DND-41 (cell line): ENCODE results near the gene SRPRB.

Source experiments
- ATAC-seq: fragments of 200-7000 bp; cut with Tn5 transposase; 3 replicates; pipeline ENCODE4 v1.9.1; 2021; ENCODE audit warnings: low read depth; ENCODE audit not compliant: insufficient read depth
- DNase-seq: peaks from one replicate; pipeline ENCODE4 v3.0.0-alpha.2; 2020
- H2AFZ ChIP-seq: 2 replicates; pipeline ENCODE4 v1.6.0; 2012; ENCODE audit warnings: low read depth, low read length
- H3K27ac ChIP-seq: 2 replicates; pipeline ENCODE4 v1.5.1; 2012; ENCODE audit warnings: low read length, inconsistent platforms
- H3K27me3 ChIP-seq: fragments of 200-600 bp; sonication (generic); 2 replicates; pipeline ENCODE4 v1.6.0; 2012; ENCODE audit warnings: low read length, mild to moderate bottlenecking, inconsistent platforms; ENCODE audit not compliant: insufficient read depth, poor library complexity
- H3K36me3 ChIP-seq: 2 replicates; pipeline ENCODE4 v1.5.1; 2012; ENCODE audit warnings: low read length, inconsistent platforms; ENCODE audit not compliant: insufficient read depth
- H3K4me1 ChIP-seq: 2 replicates; pipeline ENCODE4 v1.5.1; 2012; ENCODE audit warnings: mild to moderate bottlenecking, low read length; ENCODE audit not compliant: insufficient read depth
- H3K4me2 ChIP-seq: 2 replicates; pipeline ENCODE4 v1.6.0; 2012; ENCODE audit warnings: mild to moderate bottlenecking, moderate library complexity, low read length, inconsistent platforms; ENCODE audit not compliant: insufficient read depth
- H3K4me3 ChIP-seq, 2 experiments: fragments of 200-600 bp in 1 of 2; shearing (Covaris generic) in 1 of 2; 2 replicates each; pipeline ENCODE4 v1.5.1; 2012 to 2016; ENCODE audit warnings: inconsistent platforms in 2 of 2, low read length in 2 of 2, mild to moderate bottlenecking in 2 of 2, low read depth in 1 of 2, moderate library complexity in 1 of 2
- H3K79me2 ChIP-seq: 2 replicates; pipeline ENCODE4 v1.6.0; 2012; ENCODE audit warnings: low read length, inconsistent platforms; ENCODE audit not compliant: insufficient read depth
- H3K9ac ChIP-seq: 2 replicates; pipeline ENCODE4 v1.6.0; 2012; ENCODE audit warnings: low read depth, mild to moderate bottlenecking, inconsistent platforms, low read length, moderate library complexity
- H3K9me3 ChIP-seq: 2 replicates; pipeline ENCODE4 v1.5.1; 2012; ENCODE audit warnings: low read length, moderate library complexity, mild to moderate bottlenecking, inconsistent platforms; ENCODE audit not compliant: insufficient read depth, severe bottlenecking
- H4K20me1 ChIP-seq: 2 replicates; pipeline ENCODE4 v1.6.0; 2012; ENCODE audit warnings: low read length; ENCODE audit not compliant: insufficient read depth
- CTCF ChIP-seq: IDR thresholded peaks from 2 replicates; pipeline ENCODE4 v1.5.1; 2012; ENCODE audit warnings: borderline replicate concordance, low read length, moderate library complexity, mild to moderate bottlenecking; ENCODE audit not compliant: poor library complexity, severe bottlenecking; ENCODE audit errors: extremely low read depth
- EZH2 ChIP-seq: IDR thresholded peaks from 3 replicates; pipeline ENCODE4 v1.6.1; 2012; ENCODE audit warnings: borderline replicate concordance, low read depth, mild to moderate bottlenecking, moderate library complexity, low read length, inconsistent platforms; ENCODE audit not compliant: severe bottlenecking

Gene SRPRB

DNA sequence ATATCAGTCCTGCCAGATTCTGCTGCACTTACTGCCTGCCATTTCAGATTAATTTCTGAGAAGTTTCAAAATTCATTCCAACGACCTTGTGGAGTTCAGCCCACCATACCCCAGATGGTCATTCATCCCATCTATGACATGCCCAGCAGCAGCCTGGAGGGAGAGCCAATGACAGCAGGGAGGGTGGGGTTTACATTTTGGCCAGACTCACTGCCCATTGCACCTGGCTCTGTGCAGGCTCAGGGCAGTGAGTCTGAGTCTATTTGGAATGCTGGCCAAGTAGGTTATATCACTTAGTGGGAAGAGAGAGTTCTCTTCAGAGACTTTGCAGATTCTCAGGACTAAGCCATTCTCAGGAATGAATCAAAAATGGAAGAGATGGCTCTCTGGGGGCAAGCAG is 21.5 kb downstream of the SRPRB start:
- Histone ChIP-seq H3K9me3 (no peaks in the 10 kb centered on the region), H3K79me2 (no peaks in the 10 kb centered on the region), H3K27me3 (no peaks in the 10 kb centered on the region), H3K27ac (no peak overlapping the region), H4K20me1 (0 out of 2 replicates have a peak, but pooled peaks cover 5% of the 10 kb centered on the region), H2AFZ (no peak overlapping the region), H3K9ac (no peak overlapping the region), H3K4me1 (no peaks in the 10 kb centered on the region), H3K4me3 (no peak overlapping the region), H3K4me2 (no peak overlapping the region), H3K36me3 (peaks cover 34% of the 10 kb centered on the region)
- no peak for TF ChIP-seq EZH2
- TF ChIP-seq CTCF, result no peak
- no peak for ATAC-seq
- no peak for DNase-seq

GRCh38 chr3:133827684-133828083 is 22.1 kb downstream of the SRPRB start:
- Histone ChIP-seq H3K27ac (no peak overlapping the region), H3K36me3 (peaks cover 28% of the 10 kb centered on the region), H2AFZ (no peak overlapping the region), H3K4me3 (no peak overlapping the region), H4K20me1 (0 out of 2 replicates have a peak, but pooled peaks cover 5% of the 10 kb centered on the region), H3K4me1 (no peaks in the 10 kb centered on the region), H3K27me3 (no peaks in the 10 kb centered on the region), H3K9me3 (no peaks in the 10 kb centered on the region), H3K4me2 (no peak overlapping the region), H3K79me2 (no peaks in the 10 kb centered on the region), H3K9ac (no peak overlapping the region)
- TF ChIP-seq CTCF, result no peak
- TF ChIP-seq EZH2, result no peak
- DNase-seq (no peak), ATAC-seq (no peak)

- no peak for DNase-seq
- Histone ChIP-seq H2AFZ (no peak overlapping the region), H3K36me3 (peaks cover 18% of the 10 kb centered on the region), H4K20me1 (0 out of 2 replicates have a peak, but pooled peaks cover 5% of the 10 kb centered on the region), H3K9ac (no peak overlapping the region), H3K4me1 (no peaks in the 10 kb centered on the region), H3K79me2 (no peaks in the 10 kb centered on the region), H3K9me3 (no peaks in the 10 kb centered on the region), H3K4me2 (no peak overlapping the region), H3K27me3 (no peaks in the 10 kb centered on the region), H3K27ac (no peak overlapping the region), H3K4me3 (no peak overlapping the region)
- no peak for ATAC-seq
- TF ChIP-seq CTCF, result no peak
- no peak for TF ChIP-seq EZH2
Observed at GRCh38 chr3:133828576-133829309, 23.1 kb downstream of the SRPRB start.

DNA sequence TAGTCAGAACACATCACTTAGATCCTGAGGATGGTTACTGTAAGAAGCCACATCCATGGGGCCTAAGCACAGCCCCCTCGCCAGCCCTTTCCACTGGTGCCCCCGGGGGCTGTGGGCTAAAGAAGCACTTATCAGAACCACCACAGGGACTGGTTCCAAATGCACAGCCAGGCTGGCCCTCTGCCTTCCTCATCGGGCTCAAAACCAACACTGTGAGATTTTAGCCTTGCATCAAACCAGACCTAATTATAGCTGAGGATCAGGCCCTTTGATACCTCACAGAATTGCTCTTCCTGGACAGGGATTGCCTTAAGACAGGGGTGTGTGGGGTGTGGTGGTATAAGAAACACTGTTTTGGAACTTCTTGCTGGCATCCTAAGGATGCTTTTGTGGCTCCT is 23.7 kb downstream of the SRPRB start:
- no peaks in the 10 kb centered on the region for H3K27me3 ChIP-seq
- H3K36me3 ChIP-seq, result peaks cover 12% of the 10 kb centered on the region
- ATAC-seq, result no peak
- no peak overlapping the region for H3K9ac ChIP-seq
- H4K20me1 ChIP-seq, result 0 out of 2 replicates have a peak, but pooled peaks cover 5% of the 10 kb centered on the region
- no peaks in the 10 kb centered on the region for H3K4me1 ChIP-seq
- H3K4me3 ChIP-seq, result no peak overlapping the region
- no peak overlapping the region for H2AFZ ChIP-seq
- H3K9me3 ChIP-seq, result no peaks in the 10 kb centered on the region
- no peak overlapping the region for H3K4me2 ChIP-seq
- DNase-seq, result no peak
- TF ChIP-seq CTCF (no peak), EZH2 (no peak)
- H3K79me2 ChIP-seq, result no peaks in the 10 kb centered on the region
- no peak overlapping the region for H3K27ac ChIP-seq
